Ramos (cell line): ENCODE data around the gene PRDX3.
"Not testable (repeated sequence)": the region's sequence is repeated elsewhere in the genome, so short reads cannot be mapped to it uniquely, and the experiment has no call there.

Source experiments
- in situ Hi-C: fragments of 300-500 bp; cut with MboI; formaldehyde crosslinking; loops from one replicate; pipeline ENCODE4 v1.14.3; 2022; ENCODE audit warnings: low sequenced_read_pairs; ENCODE audit not compliant: unreplicated experiment

PRDX3 gene

DNA sequence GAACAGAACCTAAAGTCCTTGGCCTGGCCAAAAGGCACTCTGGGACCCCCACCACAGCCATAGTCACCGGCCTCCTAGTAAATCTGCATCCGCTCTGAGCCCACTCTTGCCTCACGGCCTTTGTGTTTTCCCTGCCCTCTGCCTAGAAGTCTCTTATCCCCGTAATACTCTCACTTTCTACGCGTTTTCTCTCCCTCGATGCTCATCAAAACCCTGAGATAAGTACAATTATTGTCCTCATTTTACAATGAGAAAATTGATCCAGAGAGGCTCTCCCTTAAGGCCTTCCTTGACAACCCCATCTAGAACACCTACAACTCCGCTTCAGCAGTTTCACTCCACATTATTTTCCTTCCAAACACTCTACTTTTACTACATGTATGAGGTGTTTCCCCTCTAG, 11.6 kb downstream of the PRDX3 start:
- in situ Hi-C loops = loop anchor here (25.0 kb wide), 1 partner anchor 405 kb away; the partner anchor contains the start of gene CACUL1

DNA sequence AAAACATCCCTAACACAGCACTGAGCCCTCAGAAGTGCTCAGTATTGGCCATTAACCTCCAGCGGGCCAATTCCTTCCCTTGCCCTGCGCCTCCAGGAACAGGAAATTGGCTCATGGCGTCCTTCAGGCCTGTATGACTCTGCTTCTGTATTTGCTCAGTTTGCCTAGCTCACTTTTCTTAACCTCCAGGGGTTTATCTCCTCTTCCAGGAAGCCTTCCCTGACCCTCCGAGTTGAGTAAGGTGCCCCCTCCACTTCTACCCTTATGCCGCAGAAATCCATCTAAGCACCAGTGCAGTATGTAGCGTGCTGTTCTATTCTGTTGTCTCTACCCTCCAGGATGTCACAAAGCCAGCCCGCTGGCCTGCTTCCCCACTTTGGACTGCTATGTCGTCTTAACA, 12.0 kb downstream of the PRDX3 start:
- in situ Hi-C loops = loop anchor here (25.0 kb wide), 1 partner anchor 404 kb away; the partner anchor contains the start of gene CACUL1

DNA sequence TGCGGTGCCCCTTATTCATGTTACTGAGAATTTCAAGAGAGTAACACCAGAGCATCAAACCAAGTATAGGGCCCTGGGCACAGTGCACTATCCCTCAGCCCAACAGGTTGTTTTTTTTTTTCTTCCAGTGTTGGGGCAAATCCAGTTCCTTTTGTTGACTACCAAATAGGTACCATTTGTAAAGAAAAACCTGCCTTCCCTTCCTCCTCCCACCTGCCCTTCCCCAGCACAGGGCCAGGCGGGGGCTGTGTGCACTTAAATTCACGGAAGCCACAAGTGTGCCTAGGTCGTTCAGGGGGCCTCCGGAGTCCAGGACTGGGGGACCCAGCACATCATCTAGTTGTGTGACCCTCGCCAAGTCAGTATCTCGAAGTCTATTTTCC, 12.5 kb downstream of the PRDX3 start:
- in situ Hi-C loops = loop anchor here (25.0 kb wide), 1 partner anchor 404 kb away; the partner anchor contains the start of gene CACUL1

DNA sequence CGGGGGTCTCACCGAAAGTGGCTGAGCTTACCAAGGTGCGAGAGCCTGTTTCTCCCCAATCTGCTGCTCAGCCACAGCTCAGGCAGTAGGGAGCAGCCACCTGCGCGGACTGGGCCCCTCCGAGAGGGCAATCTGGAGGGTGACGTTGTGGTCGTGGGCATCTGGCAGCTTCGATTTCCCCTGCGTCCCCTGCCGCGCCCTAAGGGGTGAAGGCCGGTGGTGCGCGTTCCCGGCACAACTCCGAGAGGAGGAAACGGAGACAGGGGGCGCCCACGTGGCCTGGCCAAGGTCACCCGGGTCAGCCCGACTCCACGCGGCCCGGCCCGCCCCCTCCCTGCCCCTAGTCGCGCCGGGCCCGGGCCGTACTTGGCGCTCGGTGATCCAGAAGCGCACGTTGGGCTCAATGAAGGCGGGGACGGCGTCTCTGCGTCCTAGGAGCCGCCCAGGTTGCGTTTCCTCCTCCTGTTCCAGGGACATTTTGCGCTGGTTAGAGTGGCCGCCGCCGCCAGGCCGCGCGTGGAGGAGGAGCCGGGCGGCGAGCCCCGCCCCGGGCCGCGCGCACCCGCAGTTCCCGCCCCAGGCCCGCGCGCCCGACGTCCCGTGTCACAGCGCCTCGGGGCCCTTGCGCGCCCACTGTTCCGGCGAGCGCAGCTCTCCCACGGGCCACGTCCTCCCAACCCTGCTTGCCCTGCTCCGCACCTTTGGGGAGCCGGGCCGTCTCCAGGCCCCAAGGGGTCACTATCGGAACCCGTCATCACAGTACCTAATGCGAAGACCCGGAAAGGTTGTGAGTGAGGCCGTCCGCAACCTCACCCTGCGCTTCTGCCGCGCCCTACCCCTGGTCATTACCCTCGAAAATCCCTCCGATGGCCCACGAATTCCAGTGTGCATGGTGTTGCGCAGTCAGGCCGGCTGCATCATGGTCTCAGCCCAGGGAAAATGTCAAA, 13.2 kb downstream of the PRDX3 start, which contains the start of gene SFXN4:
Gene SFXN4, minus strand, starts transcription at position 544 of the 947 bp plus-strand sequence. Its CDS starts 67 bp downstream, at position 477.
- in situ Hi-C loops = loop anchor here (25.0 kb wide), 1 partner anchor 403 kb away; the partner anchor contains the start of gene CACUL1

DNA sequence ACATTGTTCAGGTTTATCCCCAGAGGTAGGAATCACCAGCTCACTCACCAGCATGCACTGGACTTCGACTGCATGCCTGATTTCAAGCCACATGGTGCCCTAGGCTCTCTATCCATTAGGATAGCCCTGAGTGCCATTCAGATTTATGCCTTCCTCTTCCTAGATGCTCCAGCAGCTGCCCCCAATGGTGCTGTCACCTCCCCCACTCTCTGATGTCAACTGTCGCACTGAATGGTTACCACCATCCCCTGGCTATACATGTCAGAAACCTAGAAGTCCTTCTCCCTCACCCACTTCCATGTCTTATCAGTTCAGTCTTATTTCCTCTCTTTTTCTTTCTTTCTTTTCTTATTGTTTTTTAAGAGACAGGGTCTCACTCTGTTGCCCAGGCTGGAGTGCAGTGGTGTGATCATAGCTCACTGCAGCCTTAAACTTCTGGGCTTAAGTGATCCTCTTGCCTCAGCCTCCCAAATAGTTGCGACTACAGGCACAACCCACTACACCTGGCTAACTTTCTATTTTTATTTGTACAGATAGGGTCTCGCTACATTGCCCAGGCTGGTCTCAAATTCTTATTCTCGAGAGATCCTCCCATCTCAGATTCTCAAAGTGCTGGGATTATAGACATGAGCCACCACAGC, 16.0 kb downstream of the PRDX3 start:
- in situ Hi-C loops = loop anchor here (25.0 kb wide), 1 partner anchor 400 kb away; the partner anchor contains the start of gene CACUL1

- in situ Hi-C loops = loop anchor here (25.0 kb wide), 1 partner anchor 400 kb away; the partner anchor contains the start of gene CACUL1
Observed at GRCh38 chr10:119161680-119162451, 16.7 kb downstream of the PRDX3 start.

- in situ Hi-C loops = loop anchor here (25.0 kb wide), 1 partner anchor 397 kb away; the partner anchor contains the start of gene CACUL1
Observed at GRCh38 chr10:119159332-119159731, 19.3 kb downstream of the PRDX3 start.

- in situ Hi-C loops = loop anchor here (25.0 kb wide), 1 partner anchor 391 kb away; the partner anchor contains the start of gene CACUL1
Observed at GRCh38 chr10:119153661-119154060, 25.0 kb downstream of the PRDX3 start.

GRCh38 chr10:119153041-119153440, 25.6 kb downstream of the PRDX3 start:
- in situ Hi-C loops = loop anchor here (25.0 kb wide), 1 partner anchor 391 kb away; the partner anchor contains the start of gene CACUL1

GRCh38 chr10:119151601-119152000, 27.0 kb downstream of the PRDX3 start:
- in situ Hi-C loops = loop anchor here (25.0 kb wide), 1 partner anchor 389 kb away; the partner anchor contains the start of gene CACUL1

DNA sequence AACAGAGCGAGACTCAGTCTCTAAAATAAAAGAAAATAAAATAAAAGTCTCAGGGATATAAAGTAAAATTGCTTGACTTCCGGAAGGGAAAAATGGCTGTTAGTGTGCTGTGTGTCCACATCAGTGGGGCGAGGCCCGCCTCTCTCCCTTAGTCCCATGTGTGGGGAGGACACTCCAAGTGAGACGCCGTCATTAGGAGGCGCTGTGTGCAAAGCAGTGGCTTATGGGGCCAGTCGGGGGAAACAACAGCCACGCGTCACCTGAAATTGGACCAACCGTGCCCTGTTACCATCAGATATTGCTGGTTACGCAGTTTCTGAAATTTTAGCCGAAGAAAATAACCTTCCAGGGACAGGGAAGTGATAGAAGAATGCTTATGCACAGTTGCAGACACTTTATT, 28.9 kb downstream of the PRDX3 start:
- in situ Hi-C loops = loop anchor here (25.0 kb wide), 1 partner anchor 387 kb away; the partner anchor contains the start of gene CACUL1

DNA sequence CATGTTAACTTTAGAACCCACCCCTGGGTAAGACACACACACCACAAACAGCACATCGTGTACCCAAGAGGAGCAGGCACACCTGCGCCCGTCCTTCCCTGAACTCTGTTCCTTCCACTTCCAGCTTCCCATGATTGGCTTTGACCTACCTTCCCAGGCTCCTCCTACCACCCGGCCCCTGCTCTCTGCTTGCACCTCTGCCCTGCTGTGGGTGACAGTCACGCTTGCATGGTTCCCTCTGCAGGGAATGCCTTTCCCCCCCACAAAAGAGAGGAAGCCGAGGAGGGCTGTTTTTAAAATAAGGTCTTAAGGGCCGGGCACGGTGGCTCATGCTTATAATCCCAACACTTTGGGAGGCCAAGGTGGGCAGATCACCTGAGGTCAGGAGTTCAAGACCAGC, 29.5 kb downstream of the PRDX3 start:
- in situ Hi-C loops = no loop called here

- in situ Hi-C loops = no loop called here
Observed at GRCh38 chr10:119143657-119144056, 35.0 kb downstream of the PRDX3 start.

DNA sequence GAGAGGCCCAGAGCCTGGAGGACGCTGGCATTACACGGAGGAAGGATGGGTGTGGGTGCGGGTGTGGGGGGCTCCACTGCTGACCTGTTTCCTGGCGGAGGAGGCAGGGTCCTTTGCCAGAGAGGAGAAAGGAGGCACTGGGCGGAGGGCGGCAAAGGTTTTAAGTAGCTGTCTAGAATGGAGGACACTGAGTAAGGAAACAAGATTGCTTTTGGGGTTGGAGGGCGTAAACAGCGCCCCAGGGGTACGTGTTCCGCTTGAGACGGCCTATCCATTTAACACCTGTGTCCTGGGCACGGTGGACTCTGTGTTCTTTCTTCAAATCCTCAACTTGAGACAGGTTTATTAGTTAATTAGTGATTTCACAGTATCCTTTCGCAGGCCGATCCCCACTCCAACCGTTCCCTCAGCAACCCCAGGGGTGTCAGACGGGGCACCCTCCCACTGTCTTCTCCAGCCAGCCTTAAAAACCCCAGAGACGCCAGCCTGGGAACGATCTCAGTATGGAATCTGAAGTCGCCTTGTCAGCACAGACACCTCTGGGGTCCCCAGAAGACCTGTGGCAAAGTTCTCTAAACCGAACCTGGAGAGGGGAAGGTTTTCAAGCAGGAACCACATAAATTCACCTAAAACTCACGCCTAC, 37.9 kb downstream of the PRDX3 start:
- in situ Hi-C loops = no loop called here

- in situ Hi-C loops = no loop called here
Observed at GRCh38 chr10:119139464-119140067, 39.0 kb downstream of the PRDX3 start.

GRCh38 chr10:119138346-119139306, 40.0 kb downstream of the PRDX3 start:
- in situ Hi-C loops = no loop called here

DNA sequence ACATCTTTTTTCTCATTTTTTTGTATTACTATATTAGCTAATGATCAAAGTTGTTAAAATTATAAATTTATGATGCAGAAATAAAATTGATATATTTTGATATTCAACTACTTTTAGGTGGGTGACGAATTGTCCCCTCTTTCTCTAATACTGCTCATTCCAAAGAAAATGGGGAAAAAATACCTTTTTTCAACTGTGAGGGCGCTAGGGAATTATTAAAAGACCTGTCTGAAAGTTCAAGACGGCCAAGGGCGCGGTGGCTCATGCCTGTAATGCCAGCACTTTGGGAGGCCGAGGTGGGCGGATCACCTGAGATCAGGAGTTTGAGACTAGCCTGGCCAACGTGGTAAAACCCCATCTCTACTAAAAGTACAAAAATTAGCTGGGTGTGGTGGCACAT, 40.7 kb downstream of the PRDX3 start:
- in situ Hi-C loops = not testable (repeated sequence)

GRCh38 chr10:119136084-119136483, 42.5 kb downstream of the PRDX3 start:
- in situ Hi-C loops = no loop called here
